Spleen (tissue), 7 donors: ENCODE data around the gene VAV1.

Experiments used
- POLR2A ChIP-seq, 3 donors: fragments of 450-650 bp; IDR thresholded peaks; one replicate each; pipeline ENCODE4 v1.5.1; 2017; ENCODE audit warnings: antibody characterized with exemption in 3 of 3, mild to moderate bottlenecking in 1 of 3
- POLR2AphosphoS5 ChIP-seq, 3 donors: sonication (generic); formaldehyde crosslinking; IDR thresholded peaks; one replicate each; pipeline ENCODE4 v1.5.1; 2017; ENCODE audit warnings: antibody characterized with exemption in 3 of 3
- TF ChIP-seq, protein P1 (sequence below), 11 experiments: fragments of 200-600 bp in 7 of 11; fragments of 450-650 bp in 4 of 11; sonication (generic) in 4 of 11; IDR thresholded peaks in 8 of 11; conservative IDR thresholded peaks in 3 of 11; 1 replicate in 7 of 11; 2 replicates in 4 of 11; pipeline versions ENCODE4 v1.4.0 to v1.8.0; 2016 to 2021; ENCODE audit warnings: antibody characterized with exemption in 11 of 11, inconsistent platforms in 4 of 11, mild to moderate bottlenecking in 1 of 11
- donor health status: DM: no; HTN: no; CAD: no; lungs with moderate emphysema.
- donor health status: DM: no; HTN: no; CAD: no.
- donor health status: DM: no; HTN: no; CAD: no.

DNA sequence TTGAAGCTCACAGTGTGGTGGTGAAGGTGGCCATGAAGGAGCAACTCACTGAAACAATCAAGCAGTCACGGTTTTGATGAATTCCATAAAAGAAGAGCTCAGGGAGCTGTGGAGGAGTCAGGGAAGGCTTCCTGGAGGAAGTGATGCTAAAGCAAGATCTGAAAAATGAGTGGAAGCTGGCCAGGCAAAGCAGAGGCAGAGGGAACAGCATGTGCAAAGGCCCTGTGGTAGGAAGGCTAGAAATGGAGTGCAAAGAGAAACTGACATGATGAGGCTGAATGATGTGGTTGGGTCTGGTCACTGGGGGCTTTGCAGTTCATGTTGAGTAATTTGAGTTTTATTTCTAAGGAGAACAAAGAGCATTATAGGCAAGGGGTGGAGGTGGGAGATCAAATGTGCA lies 121.8 kb downstream of the VAV1 start:
- TF ChIP-seq, protein P1, sequence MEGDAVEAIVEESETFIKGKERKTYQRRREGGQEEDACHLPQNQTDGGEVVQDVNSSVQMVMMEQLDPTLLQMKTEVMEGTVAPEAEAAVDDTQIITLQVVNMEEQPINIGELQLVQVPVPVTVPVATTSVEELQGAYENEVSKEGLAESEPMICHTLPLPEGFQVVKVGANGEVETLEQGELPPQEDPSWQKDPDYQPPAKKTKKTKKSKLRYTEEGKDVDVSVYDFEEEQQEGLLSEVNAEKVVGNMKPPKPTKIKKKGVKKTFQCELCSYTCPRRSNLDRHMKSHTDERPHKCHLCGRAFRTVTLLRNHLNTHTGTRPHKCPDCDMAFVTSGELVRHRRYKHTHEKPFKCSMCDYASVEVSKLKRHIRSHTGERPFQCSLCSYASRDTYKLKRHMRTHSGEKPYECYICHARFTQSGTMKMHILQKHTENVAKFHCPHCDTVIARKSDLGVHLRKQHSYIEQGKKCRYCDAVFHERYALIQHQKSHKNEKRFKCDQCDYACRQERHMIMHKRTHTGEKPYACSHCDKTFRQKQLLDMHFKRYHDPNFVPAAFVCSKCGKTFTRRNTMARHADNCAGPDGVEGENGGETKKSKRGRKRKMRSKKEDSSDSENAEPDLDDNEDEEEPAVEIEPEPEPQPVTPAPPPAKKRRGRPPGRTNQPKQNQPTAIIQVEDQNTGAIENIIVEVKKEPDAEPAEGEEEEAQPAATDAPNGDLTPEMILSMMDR (IDR thresholded peaks at IDR 0.05 in 8 of 11, conservative IDR thresholded peaks at IDR 0.05 in 3 of 11), result no peak
- no peak for TF ChIP-seq POLR2A (IDR thresholded peaks at IDR 0.05)
- TF ChIP-seq POLR2AphosphoS5 (IDR thresholded peaks at IDR 0.05), result no peak
